H1 (cell line): Measurements from ENCODE around the gene PCDHGB3. TPM values are rescaled to one million over a fixed set of nuclear protein-coding genes. Genes with fewer than 3 reads are reported as not detected.

Source experiments
- CTCF ChIA-PET: fragments of 300-600 bp; sonication (Branson Sonifier 250); formaldehyde crosslinking; loops from one replicate; lab custom pipeline; 2021; ENCODE audit not compliant: partially characterized antibody; lab: Charles Lee
- POLR2A ChIA-PET: fragments of 300-600 bp; sonication (Branson Sonifier 250); formaldehyde crosslinking; loops from one replicate; lab custom pipeline; 2021; ENCODE audit warnings: inconsistent platforms; ENCODE audit not compliant: partially characterized antibody; lab: Charles Lee
- DNase-seq, 2 experiments: peaks; one replicate each; pipeline versions ENCODE4 v3.0.0 to v3.0.0-alpha.2; 2010 to 2022; ENCODE audit warnings: low spot score in 2 of 2, low read depth in 1 of 2, mixed read lengths in 1 of 2
- FAIRE-seq: peaks from 2 replicates; lab custom pipeline; 2011; peaks lifted over from hg19 to GRCh38; lab: Jason Lieb, UNC
- H2AFZ ChIP-seq: 2 replicates; pipeline ENCODE4 v1.8.1; 2012; ENCODE audit warnings: low read length, inconsistent platforms
- H2AK5ac ChIP-seq: 2 replicates; pipeline ENCODE4 v1.6.1; 2013; ENCODE audit warnings: low read depth, low read length
- H2BK120ac ChIP-seq: replicated peaks from 2 replicates; pipeline ENCODE3; 2013; ENCODE audit warnings: low read depth, low read length, inconsistent platforms
- H2BK12ac ChIP-seq: 2 replicates; pipeline ENCODE4 v1.6.1; 2013; ENCODE audit warnings: low read depth, low read length
- H2BK15ac ChIP-seq: 2 replicates; pipeline ENCODE4 v1.6.1; 2013; ENCODE audit warnings: low read length
- H2BK20ac ChIP-seq: 2 replicates; pipeline ENCODE4 v1.6.1; 2013; ENCODE audit warnings: low read length
- H2BK5ac ChIP-seq: 2 replicates; pipeline ENCODE4 v1.6.1; 2013; ENCODE audit warnings: low read depth, low read length
- H3K14ac ChIP-seq: 2 replicates; pipeline ENCODE4 v1.6.1; 2013; ENCODE audit warnings: inconsistent platforms; ENCODE audit not compliant: insufficient read length
- H3K18ac ChIP-seq: 2 replicates; pipeline ENCODE4 v1.6.1; 2013; ENCODE audit warnings: low read length; ENCODE audit errors: extremely low read depth
- H3K23ac ChIP-seq: 2 replicates; pipeline ENCODE4 v1.6.1; 2013; ENCODE audit warnings: inconsistent platforms; ENCODE audit not compliant: insufficient read length
- H3K23me2 ChIP-seq: 2 replicates; pipeline ENCODE4 v1.6.1; 2013; ENCODE audit warnings: low read depth, low read length
- H3K27ac ChIP-seq: 2 replicates; pipeline ENCODE4 v1.6.1; 2011; ENCODE audit warnings: low read depth, low read length, inconsistent platforms
- H3K27me3 ChIP-seq, 4 experiments: replicated peaks in 1 of 4; 1 replicate in 1 of 4; 2 replicates in 3 of 4; pipeline versions ENCODE4 v1.6.1 to v1.8.1; 2011 to 2013; ENCODE audit warnings: low read length in 3 of 4, mild to moderate bottlenecking in 3 of 4, inconsistent platforms in 2 of 4, mixed read lengths in 2 of 4, moderate library complexity in 1 of 4; ENCODE audit not compliant: control insufficient read depth in 3 of 4, insufficient read depth in 3 of 4; ENCODE audit errors: extremely low read depth in 1 of 4
- H3K36me3 ChIP-seq, 4 experiments: 2 replicates each; pipeline versions ENCODE4 v1.6.1 to v1.8.1; 2011 to 2013; ENCODE audit warnings: mild to moderate bottlenecking in 4 of 4, low read length in 3 of 4, moderate library complexity in 2 of 4, control low read depth in 1 of 4, inconsistent platforms in 1 of 4; ENCODE audit not compliant: insufficient read depth in 4 of 4, control insufficient read depth in 2 of 4
- H3K4ac ChIP-seq: replicated peaks from 2 replicates; pipeline ENCODE3; 2013; ENCODE audit warnings: low read length, low read depth, mixed read lengths, inconsistent platforms; ENCODE audit not compliant: insufficient read length
- H3K4me1 ChIP-seq, 4 experiments: replicated peaks in 1 of 4; 1 replicate in 1 of 4; 2 replicates in 3 of 4; pipeline versions ENCODE4 v1.6.1 to v1.8.1; 2011 to 2013; ENCODE audit warnings: low read length in 3 of 4, inconsistent platforms in 2 of 4, mixed read lengths in 1 of 4; ENCODE audit not compliant: insufficient read depth in 4 of 4, control insufficient read depth in 3 of 4
- H3K4me2 ChIP-seq, 2 experiments: 2 replicates each; pipeline versions ENCODE4 v1.6.1 to v1.8.1; 2011 to 2013; ENCODE audit warnings: low read depth in 2 of 2, low read length in 2 of 2, control low read depth in 1 of 2, inconsistent platforms in 1 of 2, mild to moderate bottlenecking in 1 of 2; ENCODE audit not compliant: insufficient read depth in 1 of 2
- H3K4me3 ChIP-seq, 4 experiments: fragments of 200-600, 300-600 bp in 1 of 4; sonication (generic), shearing (Covaris generic), sonication (Bioruptor Twin) in 1 of 4; 2 replicates each; pipeline versions ENCODE4 v1.5.1 to v1.8.1; 2011 to 2016; ENCODE audit warnings: low read length in 4 of 4, low read depth in 3 of 4, control low read depth in 2 of 4, inconsistent platforms in 2 of 4, mild to moderate bottlenecking in 2 of 4, mixed read lengths in 1 of 4, moderate library complexity in 1 of 4; ENCODE audit not compliant: insufficient read depth in 2 of 4; ENCODE audit errors: extremely low read depth in 1 of 4
- H3K56ac ChIP-seq: replicated peaks from 2 replicates; pipeline ENCODE3; 2013; ENCODE audit warnings: low read depth, mild to moderate bottlenecking, mixed read lengths, low read length, inconsistent platforms; ENCODE audit not compliant: insufficient read length
- H3K79me1 ChIP-seq: 2 replicates; pipeline ENCODE4 v1.6.1; 2013; ENCODE audit warnings: low read depth, low read length, control low read depth
- H3K79me2 ChIP-seq, 2 experiments: 2 replicates each; pipeline versions ENCODE4 v1.6.1 to v1.8.1; 2012 to 2013; ENCODE audit warnings: low read length in 2 of 2, mild to moderate bottlenecking in 2 of 2, inconsistent platforms in 1 of 2; ENCODE audit not compliant: insufficient read depth in 2 of 2, control insufficient read depth in 1 of 2
- H3K9ac ChIP-seq, 4 experiments: replicated peaks in 1 of 4; 1 replicate in 1 of 4; 2 replicates in 3 of 4; pipeline versions ENCODE4 v1.6.1 to v1.8.1; 2011 to 2013; ENCODE audit warnings: low read depth in 3 of 4, low read length in 3 of 4, control low read depth in 2 of 4, mild to moderate bottlenecking in 2 of 4, moderate library complexity in 2 of 4, inconsistent platforms in 1 of 4; ENCODE audit errors: extremely low read depth in 1 of 4
- H3K9me3 ChIP-seq, 2 experiments: 2 replicates each; pipeline versions ENCODE4 v1.6.1 to v1.8.1; 2012 to 2013; ENCODE audit warnings: mild to moderate bottlenecking in 2 of 2, moderate library complexity in 2 of 2, control low read depth in 1 of 2, inconsistent platforms in 1 of 2, low read depth in 1 of 2, low read length in 1 of 2, mixed read lengths in 1 of 2; ENCODE audit not compliant: insufficient read depth in 2 of 2
- H4K20me1 ChIP-seq, 2 experiments: replicated peaks in 1 of 2; 2 replicates each; pipeline versions ENCODE3 to v1.8.1; 2011 to 2013; ENCODE audit warnings: inconsistent platforms in 2 of 2, low read length in 2 of 2, mild to moderate bottlenecking in 1 of 2; ENCODE audit not compliant: insufficient read depth in 2 of 2, control insufficient read depth in 1 of 2
- H4K5ac ChIP-seq: 2 replicates; pipeline ENCODE4 v1.6.1; 2013; ENCODE audit warnings: low read length, low read depth, mixed read lengths, inconsistent platforms; ENCODE audit not compliant: insufficient read length
- H4K8ac ChIP-seq: 2 replicates; pipeline ENCODE4 v1.8.0; 2013; ENCODE audit warnings: mild to moderate bottlenecking, moderate library complexity, low read length, inconsistent platforms; ENCODE audit not compliant: insufficient read depth; ENCODE audit errors: extremely low read depth
- H4K91ac ChIP-seq: replicated peaks from 2 replicates; pipeline ENCODE3; 2013; ENCODE audit warnings: low read length, mixed read lengths, inconsistent platforms; ENCODE audit not compliant: insufficient read length
- EGR1 ChIP-seq: IDR thresholded peaks from 2 replicates; pipeline ENCODE4 v1.6.1; 2011; ENCODE audit warnings: low read depth, low read length, borderline replicate concordance
- GTF2F1 ChIP-seq: IDR thresholded peaks from 2 replicates; pipeline ENCODE4 v1.6.1; 2012; ENCODE audit warnings: low read depth, low read length, improper control_type of control experiment, borderline replicate concordance
- HDAC2 ChIP-seq, 2 experiments: fragments of 300-600 bp in 1 of 2; sonication (generic) in 1 of 2; IDR thresholded peaks; 2 replicates each; pipeline ENCODE4 v1.6.1; 2011 to 2012; ENCODE audit warnings: low read depth in 2 of 2, low read length in 2 of 2, mild to moderate bottlenecking in 2 of 2, moderate library complexity in 2 of 2, borderline replicate concordance in 1 of 2, inconsistent platforms in 1 of 2
- KDM1A ChIP-seq: fragments of 200-600, 300-600 bp; sonication (generic); IDR thresholded peaks from 2 replicates; pipeline ENCODE4 v1.7.1; 2016; ENCODE audit warnings: mild to moderate bottlenecking, low read length, borderline replicate concordance
- POU5F1 ChIP-seq: IDR thresholded peaks from 2 replicates; pipeline ENCODE4 v1.6.1; 2011; ENCODE audit warnings: low read depth, mild to moderate bottlenecking, low read length, moderate library complexity
- RFX5 ChIP-seq: IDR thresholded peaks from 2 replicates; pipeline ENCODE4 v1.6.1; 2011; ENCODE audit warnings: low read depth, low read length, improper control_type of control experiment, borderline replicate concordance
- TAF1 ChIP-seq: IDR thresholded peaks from 2 replicates; pipeline ENCODE4 v1.6.1; 2011; ENCODE audit warnings: mild to moderate bottlenecking, low read depth, low read length
- WGBS, 2 experiments: shearing (Covaris generic) in 1 of 2; methylation state at CpG; one replicate each; pipeline versions ENCODE4 v1.1.6 to v1.1.7; 2013 to 2015; ENCODE audit warnings: low lambda C conversion rate in 2 of 2, mixed read lengths in 2 of 2, inconsistent platforms in 1 of 2, low coverage in 1 of 2, missing lambda C conversion rate in 1 of 2; ENCODE audit not compliant: insufficient replicate concordance in 2 of 2, insufficient coverage in 1 of 2, insufficient read length in 1 of 2; ENCODE audit errors: extremely low coverage in 1 of 2, missing lambda C conversion rate in 1 of 2; 5-methylcytosine and 5-hydroxymethylcytosine counted together
- polyA plus RNA-seq, 7 experiments: library from polyadenylated mRNA; depleted of rRNA in 3 of 7; stranded (reverse) in 5 of 7; unstranded in 2 of 7; fragments of >200 nt in 5 of 7; fragments of 200-250 nt in 2 of 7; gene quantifications; 1 replicate in 5 of 7; 2 replicates in 1 of 7; 4 replicates in 1 of 7; pipeline versions ENCODE4 v1.2.1 to v1.2.3, GENCODE V29; 2011 to 2013; ENCODE audit warnings: missing spikeins in 2 of 7, mixed read lengths in 2 of 7
- total RNA-seq: library from RNA; stranded (reverse); fragmentation: NEBNext Ultra II Directional; extraction: Animal tissue kit (Norgen Biotek cat#: 25700); gene quantifications from 2 replicates; pipeline ENCODE4 v1.2.1, GENCODE V29; 2021
- TF ChIP-seq, protein P1 (sequence below): IDR thresholded peaks from 2 replicates; pipeline ENCODE4 v1.6.1; 2011; ENCODE audit warnings: low read length, improper control_type of control experiment

The PCDHGB3 gene
- total and polyA plus RNA-seq, 2 of the 8 experiments (the other 6 are each of a cell fraction or from before 2014, with no cell fraction given) = 1.6 to 1.9 TPM

DNA sequence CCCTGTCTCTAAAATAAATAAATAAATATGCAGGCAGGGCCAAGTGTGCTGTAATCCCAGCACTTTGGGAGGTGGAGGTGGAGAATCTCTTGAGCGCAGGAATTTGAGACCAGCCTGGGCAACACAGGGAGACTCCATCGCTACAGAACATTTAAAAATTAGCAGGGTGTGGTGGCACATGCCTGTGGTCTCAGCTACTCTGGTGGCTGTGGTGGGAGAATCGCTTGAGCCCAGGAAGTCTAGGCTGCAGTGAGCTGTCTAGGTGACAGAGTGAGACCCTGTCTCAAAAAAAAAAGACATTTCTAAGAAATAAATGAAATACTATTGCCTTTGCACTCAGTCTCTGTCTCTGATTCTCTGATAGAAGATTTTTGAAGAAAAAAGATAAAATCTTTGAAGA is 41.5 kb downstream of the PCDHGB3 start:
- POLR2A ChIA-PET = no interaction called here
- Histone ChIP-seq H3K79me1 (no peaks in the 10 kb centered on the region), H2AK5ac (no peak overlapping the region), H3K23me2 (peaks cover 2% of the 10 kb centered on the region; the same call in 1 of the 2 replicates), H4K91ac (no peak overlapping the region), H2BK15ac (no peak overlapping the region), H2BK120ac (no peak overlapping the region), H3K36me3 (peaks cover 0 to 3% (median 0%) of the 10 kb centered on the region in 4 experiments; a peak in 1 of 8 replicates), H2AFZ (no peak overlapping the region), H3K4me1 (no peaks in the 10 kb centered on the region), H2BK5ac (no peak overlapping the region), H3K56ac (no peak overlapping the region), H3K4ac (no peak overlapping the region), H3K9me3 (peaks cover 2 to 8% of the 10 kb centered on the region in 2 experiments; a peak in 2 of 4 replicates), H2BK12ac (no peak overlapping the region), H3K27ac (no peak overlapping the region), H4K5ac (no peak overlapping the region), H3K79me2 (no peaks in the 10 kb centered on the region), H4K8ac (no peak overlapping the region; the same call in 1 of the 2 replicates), H3K14ac (no peak overlapping the region), H2BK20ac (no peak overlapping the region), H3K9ac (no peak overlapping the region), H3K23ac (no peak overlapping the region), H3K4me3 (no peak overlapping the region), H4K20me1 (peaks cover 0 to 1% of the 10 kb centered on the region in 2 experiments), H3K4me2 (no peak overlapping the region), H3K27me3 (peaks cover 0 to 10% (median 6%) of the 10 kb centered on the region in 4 experiments; a peak in 6 of 7 replicates), H3K18ac (no peak overlapping the region)
- 84% methylated on average over 3 of the region's 3 CpGs; no CpG with 5 or more reads in 1 of the 2 experiments for WGBS, 2 experiments
- TF ChIP-seq RFX5 (no peak), HDAC2 (IDR thresholded peaks at IDR 0.05; ENCODE audit: borderline replicate concordance in 1 of 2, low read depth in 2 of 2, low read length in 2 of 2) (no peak), TAF1 (no peak), EGR1 (no peak), GTF2F1 (no peak), POU5F1 (no peak), KDM1A (no peak)
- TF ChIP-seq, protein P1, sequence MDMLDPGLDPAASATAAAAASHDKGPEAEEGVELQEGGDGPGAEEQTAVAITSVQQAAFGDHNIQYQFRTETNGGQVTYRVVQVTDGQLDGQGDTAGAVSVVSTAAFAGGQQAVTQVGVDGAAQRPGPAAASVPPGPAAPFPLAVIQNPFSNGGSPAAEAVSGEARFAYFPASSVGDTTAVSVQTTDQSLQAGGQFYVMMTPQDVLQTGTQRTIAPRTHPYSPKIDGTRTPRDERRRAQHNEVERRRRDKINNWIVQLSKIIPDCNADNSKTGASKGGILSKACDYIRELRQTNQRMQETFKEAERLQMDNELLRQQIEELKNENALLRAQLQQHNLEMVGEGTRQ = no peak
- FAIRE-seq (no peak), DNase-seq (no peak)
- CTCF ChIA-PET = interaction anchor here (0.8 to 23.3 kb wide), 18 partner anchors 10 to 212 kb away, joined by 3 to 1236 read pairs (median 15); partner anchors contain the start of genes PCDHB11, PCDHB14, PCDHGA1 and PCDHGA11
